HG03460 (cell line): ENCODE results near the gene IL7R.

Source experiments
- ATAC-seq: cut with Tn5 transposase; IDR thresholded peaks from one replicate; pipeline ENCODE4 v1.9.1; 2021; ENCODE audit not compliant: unreplicated experiment

The IL7R gene

GRCh38 chr5:35903631-35904203 lies 47.0 kb downstream of the IL7R start:
- ATAC-seq = no peak

DNA sequence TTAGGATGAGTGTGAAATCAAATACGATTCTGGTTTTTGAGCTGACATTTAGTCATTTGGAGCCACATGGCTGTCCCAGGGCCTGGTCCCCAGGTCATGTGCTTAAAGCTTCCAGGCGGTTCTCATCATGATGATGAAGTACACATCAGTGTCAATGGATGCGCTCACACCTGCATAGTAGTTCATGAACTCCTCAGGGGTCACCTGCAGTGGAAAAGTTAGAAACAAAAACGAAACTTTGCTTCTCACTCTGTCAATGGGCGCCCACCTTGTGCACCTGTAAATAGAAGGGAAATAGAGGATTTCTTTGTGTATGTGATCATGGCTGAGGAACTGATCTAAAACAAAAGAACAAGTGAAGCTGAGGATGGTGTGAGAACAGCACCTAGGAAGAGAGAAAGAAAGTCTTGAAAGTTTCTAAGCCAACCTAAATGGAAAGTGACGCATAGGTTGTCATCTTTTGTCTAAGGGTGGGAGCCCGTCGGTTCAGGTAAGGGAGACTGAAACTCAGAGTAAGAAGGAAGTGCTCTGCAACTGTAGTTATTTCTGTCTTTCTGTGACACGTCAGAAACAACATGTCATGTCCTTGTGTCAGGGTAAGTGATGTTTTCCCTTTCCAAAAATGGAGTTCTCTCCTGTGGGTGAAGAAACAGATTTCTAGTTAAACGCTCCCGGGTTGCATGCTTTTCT lies 47.9 kb downstream of the IL7R start:
- ATAC-seq = no peak

- no peak for ATAC-seq
Measured at GRCh38 chr5:35908228-35908627, 51.5 kb downstream of the IL7R start.

GRCh38 chr5:35908814-35909213 lies 52.1 kb downstream of the IL7R start:
- ATAC-seq = no peak

GRCh38 chr5:35919191-35919590 lies 62.5 kb downstream of the IL7R start:
- ATAC-seq = no peak

GRCh38 chr5:35920890-35921289 lies 64.2 kb downstream of the IL7R start:
- no peak for ATAC-seq

DNA sequence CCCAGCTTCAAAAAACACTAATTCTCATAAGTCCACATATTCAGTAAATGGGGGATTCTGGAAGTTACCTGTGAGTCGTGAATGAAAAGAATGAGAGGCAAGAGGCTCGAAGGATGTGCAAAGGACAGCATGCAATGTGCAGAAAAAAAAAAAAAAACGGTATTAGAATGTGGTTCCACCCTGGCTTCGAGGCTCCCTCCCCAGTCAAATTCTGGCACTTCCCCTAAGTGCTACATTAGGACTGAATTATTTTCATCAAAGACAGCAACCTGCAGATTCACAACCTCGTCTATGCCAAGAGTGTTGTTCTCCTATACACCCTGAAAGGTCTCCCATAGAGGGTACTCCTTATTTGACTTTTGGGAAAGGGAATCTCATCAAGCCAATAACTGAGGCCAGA lies 65.2 kb downstream of the IL7R start:
- ATAC-seq = no peak

DNA sequence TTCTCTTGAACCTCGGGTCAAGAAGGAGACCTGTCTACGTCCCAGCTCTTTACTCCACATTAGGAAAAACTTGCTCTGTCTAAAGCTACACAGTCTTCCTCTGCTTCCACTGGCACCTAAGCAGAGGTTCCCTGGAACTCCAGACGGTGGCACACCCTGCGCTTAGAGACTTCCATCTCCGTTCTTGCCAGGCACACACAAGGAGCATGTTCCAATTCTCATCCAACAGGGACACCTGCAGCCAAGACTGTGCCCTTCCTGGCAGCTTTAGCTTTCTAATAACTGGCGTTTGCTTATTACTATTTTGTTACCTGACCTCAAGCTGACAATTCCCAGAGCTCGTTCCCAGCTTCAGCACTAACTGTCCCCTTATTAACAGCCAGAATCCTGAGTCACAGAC lies 65.8 kb downstream of the IL7R start:
- no peak for ATAC-seq

DNA sequence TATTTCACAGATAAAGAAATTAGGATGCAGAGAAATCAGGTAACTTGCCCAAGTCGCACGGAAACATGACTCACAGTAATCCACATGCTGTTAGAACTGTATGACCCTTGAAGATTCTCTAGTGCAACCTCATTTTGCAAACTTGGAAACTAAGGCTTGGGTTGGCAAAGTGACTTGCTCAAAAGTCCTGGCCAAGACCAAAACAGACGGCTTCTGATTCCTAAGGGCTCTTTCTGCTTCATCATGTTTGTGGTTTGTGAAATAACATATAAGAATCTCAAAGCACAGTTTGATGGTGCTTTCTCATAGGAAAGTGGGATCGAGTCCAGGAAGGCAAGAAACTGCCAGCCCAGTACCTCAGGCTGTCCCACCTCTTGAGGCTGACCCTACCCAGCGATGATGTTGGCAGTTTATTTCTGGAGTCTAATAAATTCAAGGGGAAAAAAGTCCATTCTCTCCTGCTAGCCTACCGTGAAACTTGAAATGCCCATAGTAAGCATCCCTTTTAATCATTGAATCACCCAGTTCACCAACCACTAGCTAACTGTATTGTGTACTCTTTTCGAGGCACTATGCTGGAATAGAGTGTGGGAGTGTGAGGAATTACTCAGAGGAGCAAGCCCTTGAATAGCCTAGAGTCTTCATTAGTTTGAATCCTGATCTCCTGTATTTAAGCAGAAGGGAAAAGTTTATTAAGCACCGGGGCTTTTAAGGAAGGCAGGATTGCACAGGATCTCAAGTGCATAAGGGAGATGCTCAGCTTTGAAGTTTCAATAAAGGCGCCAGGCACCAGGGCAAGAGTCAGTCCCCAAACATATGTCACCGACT lies 67.6 kb downstream of the IL7R start:
- ATAC-seq = no peak

DNA sequence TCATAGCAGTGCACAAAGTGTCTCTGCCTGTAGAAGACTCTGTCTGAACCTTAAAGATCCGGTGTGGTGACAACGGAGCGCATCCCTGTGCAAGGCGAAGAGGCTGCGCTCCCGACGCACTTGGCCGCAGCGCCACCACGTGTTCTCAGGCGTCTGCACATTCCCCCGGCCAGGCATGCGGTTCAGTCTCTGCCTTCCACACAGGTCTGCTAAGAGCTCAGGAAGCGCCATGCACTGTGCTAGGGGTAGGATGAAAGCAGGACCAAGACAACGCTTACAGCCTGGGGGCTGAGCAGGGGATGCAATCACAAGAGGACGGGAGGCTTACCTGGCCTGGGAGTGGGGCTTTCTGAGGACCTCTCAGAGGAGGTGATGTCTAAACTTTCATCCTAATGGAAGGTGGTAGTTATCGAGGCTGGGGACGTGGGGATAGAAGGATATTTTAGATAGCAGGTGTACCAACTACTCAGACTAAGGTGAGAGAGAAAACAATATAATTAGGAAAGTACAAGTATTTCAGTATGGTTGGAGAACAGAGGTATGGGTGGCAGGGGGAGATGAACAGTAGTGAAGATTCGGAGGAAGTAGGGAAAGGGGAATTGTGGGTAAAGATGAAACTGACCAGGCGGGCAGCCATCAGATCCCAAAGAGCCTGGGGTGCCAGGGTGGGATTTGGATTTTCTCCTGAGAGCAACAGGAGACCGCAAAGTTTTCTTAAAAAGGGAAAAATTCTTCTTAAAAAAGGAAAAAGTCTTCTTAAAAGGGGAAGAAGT lies 68.4 kb downstream of the IL7R start:
- ATAC-seq = peak; percentile 68

DNA sequence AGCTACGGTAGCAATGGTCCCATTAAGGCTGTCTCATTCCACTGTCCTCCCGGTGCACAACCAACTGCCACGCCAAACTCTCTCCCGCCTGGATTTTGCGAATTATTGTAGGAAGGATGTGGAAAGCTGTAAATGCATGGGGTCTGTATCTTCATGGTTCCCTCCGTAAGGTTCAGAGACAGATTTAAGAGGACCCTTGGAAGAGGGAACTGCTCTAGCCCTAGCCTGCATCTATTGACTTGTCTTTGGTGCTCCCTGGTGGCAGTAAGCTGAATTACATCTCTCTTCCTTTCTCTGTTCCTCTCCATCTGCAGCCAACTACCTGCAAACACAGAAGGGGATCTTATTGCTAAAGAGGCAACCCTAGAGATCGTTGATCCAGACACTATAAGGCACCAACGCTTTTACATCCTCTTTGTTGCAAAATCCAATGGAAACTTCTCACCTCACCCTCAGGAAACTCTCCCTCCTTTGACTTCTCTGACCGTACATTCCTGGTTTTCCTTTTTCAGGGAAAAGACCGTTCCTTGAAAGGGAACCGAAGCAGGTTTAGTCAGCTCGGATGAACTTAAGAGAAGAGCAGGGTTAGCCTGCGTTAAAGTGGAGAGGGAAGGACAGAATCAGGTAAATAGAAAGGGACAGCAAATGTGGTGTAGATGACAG lies 69.8 kb downstream of the IL7R start:
- ATAC-seq = no peak
